A549 (cell line): ENCODE measurements around the gene LRFN5. TPM values are rescaled to one million over a fixed set of nuclear protein-coding genes. Genes with fewer than 3 reads are reported as not detected.

Source experiments
- ATAC-seq, 2 experiments: fragments of 200-7000 bp in 1 of 2; fragments of >200 bp in 1 of 2; cut with Nextera tagmentation in 1 of 2; cut with Tn5 transposase in 1 of 2; 3 replicates each; pipeline versions ENCODE4 v1.8.0 to v1.9.1; 2018 to 2020; ENCODE audit warnings: mild to moderate bottlenecking in 1 of 2, moderate library complexity in 1 of 2
- CTCF ChIA-PET: fragments of 300-600 bp; sonication (Branson Sonifier 250); formaldehyde crosslinking; extraction: SDS; loops from one replicate; lab custom pipeline; 2021; ENCODE audit warnings: antibody characterized with exemption, inconsistent platforms; lab: Yijun Ruan, JAX
- POLR2A ChIA-PET: fragments of 350-600 bp; formaldehyde crosslinking; extraction: SDS; loops from one replicate; lab custom pipeline; 2021; ENCODE audit warnings: antibody characterized with exemption, inconsistent platforms; lab: Yijun Ruan, JAX
- DNase-seq, 2 experiments: peaks; one replicate each; pipeline versions ENCODE4 v3.0.0 to v3.0.0-alpha.2; 2011 to 2016; ENCODE audit warnings: low read depth in 1 of 2, low spot score in 1 of 2
- FAIRE-seq: peaks from 2 replicates; lab custom pipeline; 2011; peaks lifted over from hg19 to GRCh38; lab: Jason Lieb, UNC
- H3K27ac ChIP-seq, 2 experiments: fragments of >200 bp; sonication (Bioruptor Twin); formaldehyde crosslinking; 3 replicates each; pipeline ENCODE4 v1.5.1; 2016 to 2017
- H3K4me1 ChIP-seq: fragments of >200 bp; sonication (Bioruptor Twin); formaldehyde crosslinking; 3 replicates; pipeline ENCODE4 v1.6.1; 2016
- H3K4me2 ChIP-seq: fragments of >200 bp; sonication (Bioruptor Twin); formaldehyde crosslinking; 3 replicates; pipeline ENCODE4 v1.6.1; 2016
- H3K4me3 ChIP-seq: fragments of >200 bp; sonication (Bioruptor Twin); formaldehyde crosslinking; 3 replicates; pipeline ENCODE4 v1.5.1; 2016
- H3K9me3 ChIP-seq: fragments of >200 bp; sonication (Bioruptor Twin); formaldehyde crosslinking; 3 replicates; pipeline ENCODE4 v1.6.1; 2016
- CBX8 ChIP-seq: fragments of 200-600 bp; sonication (generic); IDR thresholded peaks from 2 replicates; pipeline ENCODE4 v1.6.1; 2016
- CHD2 ChIP-seq: fragments of 150-350 bp; IDR thresholded peaks from 2 replicates; pipeline ENCODE4 v1.6.1; 2014; ENCODE audit warnings: low read length; ENCODE audit not compliant: partially characterized antibody
- CHD4 ChIP-seq: fragments of 200-600 bp; sonication (generic); IDR thresholded peaks from 2 replicates; pipeline ENCODE4 v1.6.1; 2016; ENCODE audit warnings: antibody characterized with exemption, mild to moderate bottlenecking, borderline replicate concordance
- EHF ChIP-seq: fragments of 250-450 bp; sonication (Bioruptor Pico); IDR thresholded peaks from 2 replicates; pipeline ENCODE4 v1.5.0; 2020; ENCODE audit warnings: mild to moderate bottlenecking
- FOSB ChIP-seq: fragments of 250-450 bp; sonication (Bioruptor Pico); IDR thresholded peaks from 2 replicates; pipeline ENCODE4 v1.5.0; 2020; ENCODE audit warnings: mild to moderate bottlenecking, moderate library complexity
- FOXS1 ChIP-seq: fragments of 250-450 bp; sonication (Bioruptor Pico); IDR thresholded peaks from 2 replicates; pipeline ENCODE4 v1.5.0; 2020; ENCODE audit warnings: mild to moderate bottlenecking, moderate library complexity
- HEYL ChIP-seq: fragments of 250-450 bp; sonication (Bioruptor Pico); IDR thresholded peaks from 2 replicates; pipeline ENCODE4 v1.8.0; 2021; ENCODE audit warnings: mild to moderate bottlenecking, moderate library complexity
- HOXB5 ChIP-seq: fragments of 250-450 bp; sonication (Bioruptor Pico); IDR thresholded peaks from 2 replicates; pipeline ENCODE4 v1.5.0; 2020; ENCODE audit warnings: mild to moderate bottlenecking, moderate library complexity
- JUNB ChIP-seq: fragments of >200 bp; sonication (Bioruptor Twin); formaldehyde crosslinking; IDR thresholded peaks from 2 replicates; pipeline ENCODE4 v1.6.1; 2016
- MAFK ChIP-seq: fragments of 450-650 bp; IDR thresholded peaks from 2 replicates; pipeline ENCODE4 v1.6.1; 2014; ENCODE audit not compliant: partially characterized antibody
- MAZ ChIP-seq: fragments of 150-350 bp; IDR thresholded peaks from 2 replicates; pipeline ENCODE4 v1.6.1; 2014; ENCODE audit warnings: antibody characterized with exemption, low read depth, low read length, borderline replicate concordance
- MYC ChIP-seq: IDR thresholded peaks from 2 replicates; pipeline ENCODE4 v1.6.1; 2012; ENCODE audit warnings: mild to moderate bottlenecking, inconsistent platforms, low read length, improper control_type of control experiment, borderline replicate concordance
- PHF8 ChIP-seq: fragments of 200-600 bp; sonication (generic); IDR thresholded peaks from 2 replicates; pipeline ENCODE4 v1.6.1; 2016; ENCODE audit warnings: low read depth, mild to moderate bottlenecking, antibody characterized with exemption, moderate library complexity, borderline replicate concordance
- POLR2A ChIP-seq: IDR thresholded peaks from 2 replicates; pipeline ENCODE4 v1.6.1; 2012; ENCODE audit warnings: mild to moderate bottlenecking, low read length
- POLR2AphosphoS2 ChIP-seq: conservative IDR thresholded peaks from 2 replicates; pipeline ENCODE4 v1.6.1; 2012; ENCODE audit warnings: low read length, improper control_type of control experiment, inconsistent platforms
- RAD21 ChIP-seq, 2 experiments: fragments of >200 bp in 1 of 2; sonication (Bioruptor Twin) in 1 of 2; formaldehyde crosslinking in 1 of 2; IDR thresholded peaks in 1 of 2; conservative IDR thresholded peaks in 1 of 2; 2 replicates in 1 of 2; 3 replicates in 1 of 2; pipeline ENCODE4 v1.6.1; 2012 to 2018; ENCODE audit warnings: inconsistent platforms in 1 of 2
- RARB ChIP-seq: fragments of 250-450 bp; sonication (Bioruptor Pico); IDR thresholded peaks from 2 replicates; pipeline ENCODE4 v1.8.0; 2021; ENCODE audit warnings: mild to moderate bottlenecking, moderate library complexity
- RCOR1 ChIP-seq: fragments of 150-350 bp; IDR thresholded peaks from 2 replicates; pipeline ENCODE4 v1.6.1; 2014; ENCODE audit warnings: antibody characterized with exemption, low read length, low read depth
- RNF2 ChIP-seq: fragments of 200-600 bp; sonication (generic); IDR thresholded peaks from 2 replicates; pipeline ENCODE4 v1.6.1; 2016; ENCODE audit warnings: low read depth, mild to moderate bottlenecking, antibody characterized with exemption, moderate library complexity, borderline replicate concordance
- SMC3 ChIP-seq: fragments of >200 bp; sonication (Bioruptor Twin); formaldehyde crosslinking; IDR thresholded peaks from 3 replicates; pipeline ENCODE4 v1.6.1; 2018; ENCODE audit warnings: inconsistent platforms
- SREBF2 ChIP-seq: fragments of 450-650 bp; IDR thresholded peaks from 2 replicates; pipeline ENCODE4 v1.6.1; 2014; ENCODE audit warnings: mild to moderate bottlenecking, moderate library complexity
- WGBS: methylation state at CpG from one replicate; pipeline ENCODE4 v1.1.6; 2017; ENCODE audit errors: missing lambda C conversion rate; 5-methylcytosine and 5-hydroxymethylcytosine counted together
- polyA plus RNA-seq, 4 experiments: library from polyadenylated mRNA; depleted of rRNA in 3 of 4; stranded (reverse); fragments of >200 nt; fragmentation: RNase III in 1 of 4; extraction: RNeasy Plus Mini Kit Qiagen cat#74134 plus additional on column Dnase treatment in 1 of 4; gene quantifications; 2 replicates in 3 of 4; 3 replicates in 1 of 4; pipeline ENCODE4 v1.2.3, GENCODE V29; 2011 to 2017
- TF ChIP-seq, protein P1 (sequence below): fragments of 200-600 bp; sonication (generic); IDR thresholded peaks from 2 replicates; pipeline ENCODE4 v1.6.1; 2016; ENCODE audit warnings: antibody characterized with exemption, mild to moderate bottlenecking, moderate library complexity
- TF ChIP-seq, protein P2 (sequence below): fragments of 250-450 bp; sonication (Bioruptor Pico); IDR thresholded peaks from 2 replicates; pipeline ENCODE4 v1.5.0; 2021; ENCODE audit warnings: mild to moderate bottlenecking, moderate library complexity, borderline replicate concordance
- TF ChIP-seq, protein P3 (sequence below): fragments of 250-450 bp; sonication (Bioruptor Pico); IDR thresholded peaks from 2 replicates; pipeline ENCODE4 v1.5.0; 2020; ENCODE audit warnings: low read depth, mild to moderate bottlenecking, moderate library complexity
- TF ChIP-seq, protein P4 (sequence below): IDR thresholded peaks from 2 replicates; pipeline ENCODE4 v1.6.1; 2012; ENCODE audit warnings: low read depth, borderline replicate concordance

LRFN5 gene
- polyA plus RNA-seq, 2 of the 4 experiments (the other 2 are of a cell fraction) = not detected

DNA sequence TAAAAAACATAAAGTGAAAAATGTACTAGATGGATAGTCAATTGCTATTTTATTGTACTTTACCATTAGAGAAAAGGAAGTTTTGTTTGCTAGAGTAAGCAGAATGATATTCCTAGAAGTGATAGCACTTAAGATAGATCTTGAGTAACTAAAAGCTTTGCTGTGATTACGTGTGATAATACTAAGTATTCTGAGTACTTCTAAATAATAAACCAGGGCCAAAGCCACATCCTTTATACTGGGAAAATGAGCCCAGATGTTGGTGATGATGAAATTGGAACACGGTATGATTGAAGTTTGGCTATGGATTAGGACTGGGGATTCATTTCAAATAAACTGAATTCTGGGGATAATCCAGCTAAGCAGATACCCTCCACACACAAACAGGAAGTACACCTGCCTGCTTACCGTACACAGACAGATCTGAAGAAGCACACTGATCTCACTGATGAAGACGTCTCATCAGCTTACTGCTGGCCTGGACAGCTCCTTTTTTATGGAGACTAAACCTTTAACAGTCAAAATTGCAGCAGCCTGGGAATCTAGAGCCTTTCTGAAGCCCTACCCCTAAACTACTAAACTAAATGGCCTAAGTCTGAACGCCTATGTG, 199.8 kb downstream of the LRFN5 start:
- no peak overlapping the region for H3K4me3 ChIP-seq
- no peak overlapping the region for H3K4me2 ChIP-seq
- TF ChIP-seq, protein P1, sequence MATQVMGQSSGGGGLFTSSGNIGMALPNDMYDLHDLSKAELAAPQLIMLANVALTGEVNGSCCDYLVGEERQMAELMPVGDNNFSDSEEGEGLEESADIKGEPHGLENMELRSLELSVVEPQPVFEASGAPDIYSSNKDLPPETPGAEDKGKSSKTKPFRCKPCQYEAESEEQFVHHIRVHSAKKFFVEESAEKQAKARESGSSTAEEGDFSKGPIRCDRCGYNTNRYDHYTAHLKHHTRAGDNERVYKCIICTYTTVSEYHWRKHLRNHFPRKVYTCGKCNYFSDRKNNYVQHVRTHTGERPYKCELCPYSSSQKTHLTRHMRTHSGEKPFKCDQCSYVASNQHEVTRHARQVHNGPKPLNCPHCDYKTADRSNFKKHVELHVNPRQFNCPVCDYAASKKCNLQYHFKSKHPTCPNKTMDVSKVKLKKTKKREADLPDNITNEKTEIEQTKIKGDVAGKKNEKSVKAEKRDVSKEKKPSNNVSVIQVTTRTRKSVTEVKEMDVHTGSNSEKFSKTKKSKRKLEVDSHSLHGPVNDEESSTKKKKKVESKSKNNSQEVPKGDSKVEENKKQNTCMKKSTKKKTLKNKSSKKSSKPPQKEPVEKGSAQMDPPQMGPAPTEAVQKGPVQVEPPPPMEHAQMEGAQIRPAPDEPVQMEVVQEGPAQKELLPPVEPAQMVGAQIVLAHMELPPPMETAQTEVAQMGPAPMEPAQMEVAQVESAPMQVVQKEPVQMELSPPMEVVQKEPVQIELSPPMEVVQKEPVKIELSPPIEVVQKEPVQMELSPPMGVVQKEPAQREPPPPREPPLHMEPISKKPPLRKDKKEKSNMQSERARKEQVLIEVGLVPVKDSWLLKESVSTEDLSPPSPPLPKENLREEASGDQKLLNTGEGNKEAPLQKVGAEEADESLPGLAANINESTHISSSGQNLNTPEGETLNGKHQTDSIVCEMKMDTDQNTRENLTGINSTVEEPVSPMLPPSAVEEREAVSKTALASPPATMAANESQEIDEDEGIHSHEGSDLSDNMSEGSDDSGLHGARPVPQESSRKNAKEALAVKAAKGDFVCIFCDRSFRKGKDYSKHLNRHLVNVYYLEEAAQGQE = no peak
- TF ChIP-seq PHF8 (no peak), RCOR1 (no peak), CHD2 (no peak), SMC3 (no peak), MYC (no peak), CBX8 (no peak), EHF (CRISPR knock-in tag) (no peak), HEYL (CRISPR knock-in tag) (no peak), HOXB5 (CRISPR knock-in tag) (no peak), SREBF2 (no peak), POLR2A (no peak), POLR2AphosphoS2 (no peak), RAD21 (conservative IDR thresholded peaks at IDR 0.05 in 1 of 2, IDR thresholded peaks at IDR 0.05 in 1 of 2) (no peak), CHD4 (no peak)
- TF ChIP-seq, protein P2, sequence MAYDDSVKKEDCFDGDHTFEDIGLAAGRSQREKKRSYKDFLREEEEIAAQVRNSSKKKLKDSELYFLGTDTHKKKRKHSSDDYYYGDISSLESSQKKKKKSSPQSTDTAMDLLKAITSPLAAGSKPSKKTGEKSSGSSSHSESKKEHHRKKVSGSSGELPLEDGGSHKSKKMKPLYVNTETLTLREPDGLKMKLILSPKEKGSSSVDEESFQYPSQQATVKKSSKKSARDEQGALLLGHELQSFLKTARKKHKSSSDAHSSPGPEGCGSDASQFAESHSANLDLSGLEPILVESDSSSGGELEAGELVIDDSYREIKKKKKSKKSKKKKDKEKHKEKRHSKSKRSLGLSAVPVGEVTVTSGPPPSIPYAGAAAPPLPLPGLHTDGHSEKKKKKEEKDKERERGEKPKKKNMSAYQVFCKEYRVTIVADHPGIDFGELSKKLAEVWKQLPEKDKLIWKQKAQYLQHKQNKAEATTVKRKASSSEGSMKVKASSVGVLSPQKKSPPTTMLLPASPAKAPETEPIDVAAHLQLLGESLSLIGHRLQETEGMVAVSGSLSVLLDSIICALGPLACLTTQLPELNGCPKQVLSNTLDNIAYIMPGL (CRISPR knock-in tag) = no peak
- no peak for DNase-seq
- H3K4me1 ChIP-seq = no peaks in the 10 kb centered on the region
- ChIA-PET CTCF (no interaction called here), POLR2A (no interaction called here)
- 0 out of 3 replicates have a peak, but pooled peaks cover 4% of the 10 kb centered on the region for H3K9me3 ChIP-seq
- no peak overlapping the region for H3K27ac ChIP-seq
- FAIRE-seq = no peak
- ATAC-seq = no peak
- WGBS = 30% methylated on average over 5 of the region's 5 CpGs

DNA sequence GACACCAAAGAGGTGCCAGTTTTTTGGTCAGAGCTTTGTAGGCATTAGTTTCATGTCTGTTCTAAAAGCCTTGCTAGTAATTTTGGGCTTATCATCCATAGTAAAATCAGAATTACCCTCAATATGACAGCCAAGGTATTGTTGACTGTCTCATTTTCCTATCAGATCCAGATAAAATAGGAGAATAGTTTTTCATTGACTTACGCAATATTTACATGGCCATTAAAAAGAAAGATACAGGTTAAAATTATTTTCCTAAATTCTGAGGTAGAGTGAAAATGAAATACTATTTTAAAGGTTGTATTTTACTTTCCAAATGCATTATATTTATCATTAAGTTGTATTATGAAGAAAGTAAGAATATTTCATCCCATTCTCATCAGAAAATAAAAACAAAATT, 203.7 kb downstream of the LRFN5 start:
- H3K27ac ChIP-seq = no peak overlapping the region
- no peak overlapping the region for H3K4me2 ChIP-seq
- FAIRE-seq (no peak), ATAC-seq (no peak), DNase-seq (no peak)
- no peaks in the 10 kb centered on the region for H3K9me3 ChIP-seq
- CTCF ChIA-PET = no interaction called here
- 73% methylated on average over 1 of the region's 1 CpG for WGBS
- no peak overlapping the region for H3K4me3 ChIP-seq
- TF ChIP-seq MAZ (no peak), POLR2A (no peak), FOXS1 (CRISPR knock-in tag) (no peak), CHD4 (no peak), FOSB (no peak), MAFK (no peak), JUNB (no peak), RNF2 (no peak), RARB (CRISPR knock-in tag) (no peak)
- TF ChIP-seq, protein P3, sequence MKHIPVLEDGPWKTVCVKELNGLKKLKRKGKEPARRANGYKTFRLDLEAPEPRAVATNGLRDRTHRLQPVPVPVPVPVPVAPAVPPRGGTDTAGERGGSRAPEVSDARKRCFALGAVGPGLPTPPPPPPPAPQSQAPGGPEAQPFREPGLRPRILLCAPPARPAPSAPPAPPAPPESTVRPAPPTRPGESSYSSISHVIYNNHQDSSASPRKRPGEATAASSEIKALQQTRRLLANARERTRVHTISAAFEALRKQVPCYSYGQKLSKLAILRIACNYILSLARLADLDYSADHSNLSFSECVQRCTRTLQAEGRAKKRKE (CRISPR knock-in tag) = no peak
- TF ChIP-seq, protein P4, sequence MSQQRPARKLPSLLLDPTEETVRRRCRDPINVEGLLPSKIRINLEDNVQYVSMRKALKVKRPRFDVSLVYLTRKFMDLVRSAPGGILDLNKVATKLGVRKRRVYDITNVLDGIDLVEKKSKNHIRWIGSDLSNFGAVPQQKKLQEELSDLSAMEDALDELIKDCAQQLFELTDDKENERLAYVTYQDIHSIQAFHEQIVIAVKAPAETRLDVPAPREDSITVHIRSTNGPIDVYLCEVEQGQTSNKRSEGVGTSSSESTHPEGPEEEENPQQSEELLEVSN = no peak
- H3K4me1 ChIP-seq = no peaks in the 10 kb centered on the region
- POLR2A ChIA-PET = no interaction called here
